MG63 (cell line): Measurements from ENCODE around the gene SEPTIN2. TPM values are rescaled to one million over a fixed set of nuclear protein-coding genes. Genes with fewer than 3 reads are reported as not detected.
"Not testable (repeated sequence)": the region's sequence is repeated elsewhere in the genome, so short reads cannot be mapped to it uniquely, and the experiment has no call there.

Experiments
- DNase-seq: peaks from one replicate; pipeline ENCODE4 v3.0.0-alpha.2; 2020
- H3K27me3 ChIP-seq: fragments of 250-450 bp; sonication (Bioruptor Pico); 2 replicates; pipeline ENCODE4 v1.5.1; 2020; ENCODE audit warnings: mild to moderate bottlenecking, moderate library complexity
- H3K36me3 ChIP-seq: fragments of 250-450 bp; sonication (Bioruptor Pico); 2 replicates; pipeline ENCODE4 v1.5.1; 2020; ENCODE audit warnings: mild to moderate bottlenecking, moderate library complexity
- H3K4me3 ChIP-seq: fragments of 250-450 bp; sonication (Bioruptor Pico); 2 replicates; pipeline ENCODE4 v1.5.1; 2020; ENCODE audit warnings: mild to moderate bottlenecking, moderate library complexity
- H3K9me3 ChIP-seq: fragments of 250-450 bp; sonication (Bioruptor Pico); 2 replicates; pipeline ENCODE4 v1.5.1; 2020; ENCODE audit warnings: mild to moderate bottlenecking, moderate library complexity
- total RNA-seq: library from RNA; depleted of rRNA; stranded (reverse); fragments of >200 nt; shearing (Covaris generic); gene quantifications from 2 replicates; pipeline ENCODE4 v1.2.3, GENCODE V29; 2014; ENCODE audit warnings: low replicate concordance

Gene SEPTIN2
- total RNA-seq, 1 experiment from 2014 or later = 348 TPM

GRCh38 chr2:241379481-241380480, 64.1 kb downstream of the SEPTIN2 start:
- no peaks in the 10 kb centered on the region for H3K27me3 ChIP-seq
- peaks cover 15% of the 10 kb centered on the region for H3K36me3 ChIP-seq
- H3K9me3 ChIP-seq = no peaks in the 10 kb centered on the region
- no peak overlapping the region for H3K4me3 ChIP-seq
- no peak for DNase-seq

- no peak for DNase-seq
- Histone ChIP-seq H3K4me3 (no peak overlapping the region), H3K9me3 (no peaks in the 10 kb centered on the region), H3K36me3 (peaks cover 14% of the 10 kb centered on the region), H3K27me3 (no peaks in the 10 kb centered on the region)
These were observed 66.1 kb downstream of the SEPTIN2 start for GRCh38 chr2:241381872-241382271.

GRCh38 chr2:241385450-241385849, 69.7 kb downstream of the SEPTIN2 start:
- H3K36me3 ChIP-seq = peaks cover 20% of the 10 kb centered on the region
- H3K4me3 ChIP-seq, H3K9me3 ChIP-seq, H3K27me3 ChIP-seq, DNase-seq: not testable (repeated sequence)

- DNase-seq = no peak
- Histone ChIP-seq H3K36me3 (peaks cover 22% of the 10 kb centered on the region), H3K4me3 (no peak overlapping the region), H3K27me3 (no peaks in the 10 kb centered on the region), H3K9me3 (peaks cover 6% of the 10 kb centered on the region; the same call in 1 of the 2 replicates)
These were observed 70.8 kb downstream of the SEPTIN2 start for GRCh38 chr2:241386519-241386918.

- DNase-seq = no peak
- H3K4me3 ChIP-seq = no peak overlapping the region
- no peaks in the 10 kb centered on the region for H3K27me3 ChIP-seq
- H3K36me3 ChIP-seq = peaks cover 14% of the 10 kb centered on the region
- H3K9me3 ChIP-seq = peaks cover 6% of the 10 kb centered on the region; the same call in 1 of the 2 replicates
These were observed 74.0 kb downstream of the SEPTIN2 start for GRCh38 chr2:241389697-241390096.

- peaks cover 16% of the 10 kb centered on the region for H3K36me3 ChIP-seq
- peaks cover 6% of the 10 kb centered on the region; the same call in 1 of the 2 replicates for H3K9me3 ChIP-seq
- H3K4me3 ChIP-seq = no peak overlapping the region
- no peaks in the 10 kb centered on the region for H3K27me3 ChIP-seq
- no peak for DNase-seq
These were observed 74.8 kb downstream of the SEPTIN2 start for GRCh38 chr2:241390301-241391206.

- peaks cover 6% of the 10 kb centered on the region; the same call in 1 of the 2 replicates for H3K9me3 ChIP-seq
- DNase-seq = no peak
- H3K36me3 ChIP-seq = peaks cover 17% of the 10 kb centered on the region
These were observed 76.4 kb downstream of the SEPTIN2 start for GRCh38 chr2:241391892-241392665.

GRCh38 chr2:241392753-241393152, 77.0 kb downstream of the SEPTIN2 start:
- H3K9me3 ChIP-seq, H3K27me3 ChIP-seq, DNase-seq, H3K4me3 ChIP-seq: not testable (repeated sequence)
- peaks cover 15% of the 10 kb centered on the region for H3K36me3 ChIP-seq

More at GRCh38 chr2:241391892-241392665, 76.4 kb downstream of the SEPTIN2 start:
- no peaks in the 10 kb centered on the region for H3K27me3 ChIP-seq
- no peak overlapping the region for H3K4me3 ChIP-seq

- Histone ChIP-seq H3K27me3 (no peaks in the 10 kb centered on the region), H3K36me3 (peaks cover 13% of the 10 kb centered on the region), H3K9me3 (peaks cover 2% of the 10 kb centered on the region; the same call in 1 of the 2 replicates), H3K4me3 (no peak overlapping the region)
- no peak for DNase-seq
These were observed 77.9 kb downstream of the SEPTIN2 start for GRCh38 chr2:241393524-241394196.

GRCh38 chr2:241396809-241397208, 81.1 kb downstream of the SEPTIN2 start:
- not testable (repeated sequence) for H3K9me3 ChIP-seq, DNase-seq, H3K4me3 ChIP-seq, H3K27me3 ChIP-seq
- peaks cover 11% of the 10 kb centered on the region for H3K36me3 ChIP-seq

GRCh38 chr2:241399941-241400922, 84.5 kb downstream of the SEPTIN2 start:
- Histone ChIP-seq H3K9me3 (no peaks in the 10 kb centered on the region), H3K27me3 (no peaks in the 10 kb centered on the region), H3K36me3 (peaks cover 15% of the 10 kb centered on the region), H3K4me3 (no peak overlapping the region)
- no peak for DNase-seq
